Erythroblast (primary cell): ENCODE data around the gene TRPC4AP.

Source experiments
- GATA1 ChIP-seq: IDR thresholded peaks from 2 replicates; pipeline ENCODE4 v1.6.1; 2011; ENCODE audit warnings: low read depth, mild to moderate bottlenecking, control low read depth, low read length, moderate library complexity
- POLR2A ChIP-seq: IDR thresholded peaks from 2 replicates; pipeline ENCODE4 v1.6.1; 2011; ENCODE audit warnings: mild to moderate bottlenecking, low read length

- TF ChIP-seq POLR2A (no peak), GATA1 (no peak)
Measured at GRCh38 chr20:35059612-35060011, 33.0 kb downstream of the TRPC4AP start.
